A673 (cell line): Measurements from ENCODE around the gene THAP3. TPM values are rescaled to one million over a fixed set of nuclear protein-coding genes. Genes with fewer than 3 reads are reported as not detected.

Source experiments
- BruUV-seq: library from RNA; stranded (reverse); fragments of 400-500 nt; replicated peaks from 2 replicates; lab custom pipeline; 2021; lab: Mats Ljungman, UMichigan
- CTCF ChIA-PET: fragments of 300-600 bp; sonication (Branson Sonifier 250); formaldehyde crosslinking; loops from one replicate; lab custom pipeline; 2022; ENCODE audit warnings: antibody characterized with exemption; lab: Charles Lee
- POLR2A ChIA-PET: fragments of 300-600 bp; sonication (Branson Sonifier 250); formaldehyde crosslinking; loops from one replicate; lab custom pipeline; 2022; ENCODE audit warnings: antibody characterized with exemption; ENCODE audit not compliant: low non-redundant PET; lab: Charles Lee
- DNase-seq: peaks from one replicate; pipeline ENCODE4 v3.0.0-alpha.2; 2015; ENCODE audit warnings: low spot score
- H3K27ac ChIP-seq: fragments of 200-600 bp; sonication (generic); 2 replicates; pipeline ENCODE4 v1.5.1; 2016; ENCODE audit warnings: mixed run types, low read depth, mild to moderate bottlenecking, mixed read lengths, antibody characterized with exemption, low read length; ENCODE audit not compliant: poor library complexity, severe bottlenecking
- H3K27me3 ChIP-seq: fragments of 200-600 bp; sonication (generic); replicated peaks from 2 replicates; pipeline ENCODE4 v1.6.1; 2017; ENCODE audit warnings: mixed run types, low read depth, mild to moderate bottlenecking, mixed read lengths, antibody characterized with exemption, low read length; ENCODE audit not compliant: insufficient read depth, poor library complexity
- H3K36me3 ChIP-seq: fragments of 200-600 bp; sonication (generic); 2 replicates; pipeline ENCODE4 v1.6.1; 2016; ENCODE audit warnings: mixed run types, mild to moderate bottlenecking, mixed read lengths, antibody characterized with exemption, low read length; ENCODE audit not compliant: insufficient read depth, poor library complexity, severe bottlenecking
- H3K4me1 ChIP-seq: fragments of 200-600 bp; sonication (generic); 2 replicates; pipeline ENCODE4 v1.6.1; 2017; ENCODE audit warnings: mixed run types, mild to moderate bottlenecking, mixed read lengths, antibody characterized with exemption, low read length; ENCODE audit not compliant: insufficient read depth, poor library complexity, severe bottlenecking
- H3K4me3 ChIP-seq: fragments of 200-600 bp; sonication (generic); 2 replicates; pipeline ENCODE4 v1.5.1; 2016; ENCODE audit warnings: low read depth, mixed run types, mild to moderate bottlenecking, mixed read lengths, low read length; ENCODE audit not compliant: poor library complexity, severe bottlenecking
- H3K9me3 ChIP-seq: fragments of 200-600 bp; sonication (generic); 2 replicates; pipeline ENCODE4 v1.6.1; 2016; ENCODE audit warnings: mixed run types, low read depth, mild to moderate bottlenecking, mixed read lengths, antibody characterized with exemption, low read length; ENCODE audit not compliant: poor library complexity, severe bottlenecking
- EZH2 ChIP-seq: fragments of 200-600 bp; sonication (generic); IDR thresholded peaks from 2 replicates; pipeline ENCODE4 v1.6.1; 2017; ENCODE audit warnings: borderline replicate concordance, low read depth, mild to moderate bottlenecking, mixed read lengths, antibody characterized with exemption, low read length; ENCODE audit not compliant: poor library complexity, severe bottlenecking
- intact Hi-C: fragments of 100-400 bp; cut with micrococcal nuclease; formaldehyde crosslinking; loops from one replicate; pipeline ENCODE4 v1.10.0; 2022; ENCODE audit not compliant: unreplicated experiment
- total RNA-seq: library from RNA; stranded (reverse); gene quantifications from 2 replicates; pipeline ENCODE4 v1.2.3, GENCODE V29; 2021
- TF ChIP-seq, protein P1 (sequence below): fragments of 300-800, 200-600 bp; sonication (generic); conservative IDR thresholded peaks from 2 replicates; pipeline ENCODE4 v1.5.1; 2017; ENCODE audit warnings: low read depth, mild to moderate bottlenecking, antibody characterized with exemption, low read length, moderate library complexity, mixed read lengths

Gene THAP3
- total RNA-seq, 1 experiment from 2014 or later = 23.6 TPM

- no peaks in the 10 kb centered on the region for H3K9me3 ChIP-seq
- ChIA-PET CTCF (no interaction called here), POLR2A (no interaction called here)
- DNase-seq = peak; percentile 35
- H3K27me3 ChIP-seq = no peaks in the 10 kb centered on the region
- TF ChIP-seq EZH2 = no peak
- TF ChIP-seq, protein P1, sequence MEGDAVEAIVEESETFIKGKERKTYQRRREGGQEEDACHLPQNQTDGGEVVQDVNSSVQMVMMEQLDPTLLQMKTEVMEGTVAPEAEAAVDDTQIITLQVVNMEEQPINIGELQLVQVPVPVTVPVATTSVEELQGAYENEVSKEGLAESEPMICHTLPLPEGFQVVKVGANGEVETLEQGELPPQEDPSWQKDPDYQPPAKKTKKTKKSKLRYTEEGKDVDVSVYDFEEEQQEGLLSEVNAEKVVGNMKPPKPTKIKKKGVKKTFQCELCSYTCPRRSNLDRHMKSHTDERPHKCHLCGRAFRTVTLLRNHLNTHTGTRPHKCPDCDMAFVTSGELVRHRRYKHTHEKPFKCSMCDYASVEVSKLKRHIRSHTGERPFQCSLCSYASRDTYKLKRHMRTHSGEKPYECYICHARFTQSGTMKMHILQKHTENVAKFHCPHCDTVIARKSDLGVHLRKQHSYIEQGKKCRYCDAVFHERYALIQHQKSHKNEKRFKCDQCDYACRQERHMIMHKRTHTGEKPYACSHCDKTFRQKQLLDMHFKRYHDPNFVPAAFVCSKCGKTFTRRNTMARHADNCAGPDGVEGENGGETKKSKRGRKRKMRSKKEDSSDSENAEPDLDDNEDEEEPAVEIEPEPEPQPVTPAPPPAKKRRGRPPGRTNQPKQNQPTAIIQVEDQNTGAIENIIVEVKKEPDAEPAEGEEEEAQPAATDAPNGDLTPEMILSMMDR = 0 out of 2 replicates have a peak, but pooled peaks have one; percentile 10
- H3K27ac ChIP-seq = no peak overlapping the region
- peaks cover 11% of the 10 kb centered on the region for H3K4me1 ChIP-seq
- no TSS peak for BruUV-seq
- intact Hi-C loops = no loop called here
- H3K36me3 ChIP-seq = peaks cover 19% of the 10 kb centered on the region
- no peak overlapping the region for H3K4me3 ChIP-seq
These were observed 40.3 kb upstream of the THAP3 start for GRCh38 chr1:6584126-6585080.

DNA sequence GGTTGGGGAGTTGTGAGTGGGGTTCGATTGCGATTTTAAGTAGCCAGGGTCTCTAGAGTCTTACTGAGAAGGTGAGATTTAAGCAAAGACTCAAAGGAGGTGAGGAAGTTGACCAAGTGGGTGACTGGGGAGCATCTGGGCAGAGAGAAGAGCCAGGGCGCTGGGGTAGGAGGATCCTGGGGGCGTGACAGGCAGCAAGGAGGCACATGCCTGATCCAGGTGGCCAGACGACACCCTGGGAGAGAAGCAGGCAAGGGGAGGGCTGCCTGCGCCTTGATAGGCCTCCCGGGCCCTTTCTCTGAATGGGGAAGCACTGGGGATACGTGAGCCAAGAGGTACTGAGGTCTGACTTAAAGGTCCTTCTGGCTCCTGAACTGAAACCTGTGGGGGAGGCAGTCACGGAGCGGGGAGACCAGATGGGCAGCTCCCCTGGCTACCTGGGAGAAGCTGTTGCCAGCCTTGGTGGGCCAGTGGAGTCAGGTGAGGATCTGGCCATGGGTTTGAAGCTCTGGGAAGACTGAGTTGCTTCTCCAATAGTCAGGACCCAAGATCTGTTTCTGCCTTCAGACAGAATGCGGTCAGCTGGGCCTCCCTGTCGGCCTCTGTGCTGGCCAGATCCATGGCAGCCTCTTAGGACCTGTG lies 39.5 kb upstream of the THAP3 start:
- POLR2A ChIA-PET = no interaction called here
- BruUV-seq = no TSS peak

DNA sequence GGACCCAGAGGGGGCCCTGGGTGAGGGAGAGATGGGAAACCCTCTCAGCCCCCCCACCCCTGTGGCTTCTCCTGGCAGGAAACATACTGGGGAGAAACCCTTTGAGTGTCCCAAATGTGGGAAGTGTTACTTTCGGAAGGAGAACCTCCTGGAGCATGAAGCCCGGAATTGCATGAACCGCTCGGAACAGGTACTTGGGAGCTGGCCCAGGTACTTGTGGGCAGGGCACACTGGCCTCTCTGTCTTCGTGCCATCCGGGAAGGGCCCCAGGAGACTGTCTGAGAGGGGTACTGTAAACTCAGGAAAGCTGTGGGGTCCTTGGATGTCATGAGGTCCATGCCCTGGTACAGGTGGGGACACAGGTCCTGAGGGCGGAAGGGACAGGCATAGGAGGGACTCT lies 38.8 kb upstream of the THAP3 start:
- DNase-seq = no peak
- Histone ChIP-seq H3K4me3 (no peak overlapping the region), H3K27ac (no peak overlapping the region), H3K4me1 (peaks cover 4% of the 10 kb centered on the region), H3K9me3 (no peaks in the 10 kb centered on the region), H3K27me3 (no peaks in the 10 kb centered on the region), H3K36me3 (peaks cover 29% of the 10 kb centered on the region)
- TF ChIP-seq, protein P1 = no peak
- TF ChIP-seq EZH2 = no peak
- ChIA-PET POLR2A (no interaction called here), CTCF (no interaction called here)
- intact Hi-C loops = no loop called here
- BruUV-seq = no TSS peak

More for the DNA sequence above, 39.5 kb upstream of the THAP3 start:
- Histone ChIP-seq H3K27me3 (no peaks in the 10 kb centered on the region), H3K9me3 (no peaks in the 10 kb centered on the region), H3K27ac (no peak overlapping the region), H3K36me3 (peaks cover 27% of the 10 kb centered on the region), H3K4me1 (peaks cover 10% of the 10 kb centered on the region), H3K4me3 (no peak overlapping the region)
- CTCF ChIA-PET = no interaction called here
- intact Hi-C loops = no loop called here
- no peak for DNase-seq
- no peak for TF ChIP-seq EZH2
- TF ChIP-seq, protein P1 = no peak
